T-helper 2 cell treated with Interferon-gamma antibody and Interleukin-4, amounts not matched to agents 100 ng/mL and 5 ng/mL, for 36 hours (primary cell): ENCODE measurements around the gene NDUFAB1. TPM values are rescaled to one million over a fixed set of nuclear protein-coding genes. Genes with fewer than 3 reads are reported as not detected.
"Not testable (repeated sequence)": the region's sequence is repeated elsewhere in the genome, so short reads cannot be mapped to it uniquely, and the experiment has no call there.

Source experiments
- intact Hi-C: fragments of 100-400 bp; cut with micrococcal nuclease; formaldehyde crosslinking; loops from one replicate; pipeline ENCODE4 v1.15.1; 2023
- total RNA-seq: library from RNA; stranded (reverse); gene quantifications from 2 replicates; pipeline ENCODE4 v1.2.3, GENCODE V29; 2022

NDUFAB1 gene
- total RNA-seq, 1 donor from 2014 or later, result 97.6 TPM

GRCh38 chr16:23556881-23557778 is 39.0 kb downstream of the NDUFAB1 start, which contains the start of the genes EARS2 and UBFD1:
EARS2 (minus strand) TSS chr16:23557350; CDS start chr16:23557343, 7 bp downstream.
UBFD1 (plus strand) TSS chr16:23557727; CDS start chr16:23557743, 16 bp downstream.
- intact Hi-C loops, result loop anchor here (1.0 to 2.0 kb wide), 6 partner anchors 39 to 121 kb away; partner anchors contain the start of genes COG7, DCTN5, GGA2 and NDUFAB1

DNA sequence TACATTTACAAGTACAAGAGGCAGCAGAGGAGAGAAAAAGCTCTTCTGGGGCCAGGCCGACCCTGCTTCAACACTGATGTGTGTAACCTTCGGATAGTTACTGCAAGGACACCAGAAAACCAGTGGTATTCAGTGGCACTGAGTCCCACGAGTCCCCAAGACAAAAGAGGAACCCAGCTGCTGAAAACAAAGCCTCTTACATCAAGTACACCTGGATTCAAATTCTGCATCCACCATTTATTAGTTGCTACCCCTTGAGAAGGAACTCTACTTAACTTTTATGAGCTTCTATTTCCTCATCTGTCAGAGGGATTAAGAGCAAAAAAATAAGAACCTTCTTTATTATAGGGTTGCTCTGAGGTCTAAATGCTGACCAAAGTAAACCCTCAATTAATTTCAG is 41.6 kb downstream of the NDUFAB1 start:
- intact Hi-C loops, result no loop called here

DNA sequence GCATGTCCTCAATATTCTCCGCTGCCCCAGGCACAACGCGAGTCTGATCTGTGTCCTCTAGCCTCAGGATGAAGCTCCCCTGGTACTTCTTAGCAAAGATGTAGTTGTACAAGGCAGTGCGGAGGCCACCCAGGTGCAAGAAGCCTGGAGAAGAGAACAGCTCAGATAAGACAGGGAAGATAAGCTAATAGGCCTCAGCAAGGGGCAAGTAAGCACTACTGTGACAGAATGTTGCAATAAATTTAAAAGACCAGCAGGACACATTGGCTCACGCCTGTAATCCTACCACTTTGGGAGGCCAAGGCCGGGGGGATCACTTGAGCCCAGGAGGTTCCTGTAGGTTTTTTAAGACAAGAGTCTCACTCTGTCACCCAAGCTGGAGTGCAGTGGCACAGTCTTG is 44.0 kb downstream of the NDUFAB1 start:
- intact Hi-C loops, result no loop called here

GRCh38 chr16:23549938-23550337 is 46.2 kb downstream of the NDUFAB1 start:
- intact Hi-C loops, result no loop called here

DNA sequence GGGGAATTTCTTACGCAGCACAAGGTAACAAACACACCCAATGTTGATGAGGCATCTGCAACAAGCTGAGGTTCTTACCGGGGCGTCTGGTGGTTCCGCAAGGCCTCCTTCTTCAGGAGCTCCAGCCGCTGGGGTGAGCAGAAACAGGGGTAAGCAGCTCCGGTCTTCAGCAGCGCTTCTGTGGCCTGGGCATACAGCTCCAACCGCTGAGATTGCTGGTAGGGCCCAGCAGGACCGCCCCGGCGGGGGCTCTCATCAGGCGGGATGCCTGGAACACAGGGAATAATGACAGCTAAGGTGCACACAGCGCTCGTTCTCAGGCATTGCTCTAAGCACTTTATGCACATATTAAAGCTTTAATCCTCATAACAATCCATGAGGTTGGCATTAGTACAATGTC is 51.7 kb downstream of the NDUFAB1 start:
- intact Hi-C loops, result no loop called here

GRCh38 chr16:23540817-23541178 is 55.3 kb downstream of the NDUFAB1 start:
- intact Hi-C loops, result not testable (repeated sequence)

DNA sequence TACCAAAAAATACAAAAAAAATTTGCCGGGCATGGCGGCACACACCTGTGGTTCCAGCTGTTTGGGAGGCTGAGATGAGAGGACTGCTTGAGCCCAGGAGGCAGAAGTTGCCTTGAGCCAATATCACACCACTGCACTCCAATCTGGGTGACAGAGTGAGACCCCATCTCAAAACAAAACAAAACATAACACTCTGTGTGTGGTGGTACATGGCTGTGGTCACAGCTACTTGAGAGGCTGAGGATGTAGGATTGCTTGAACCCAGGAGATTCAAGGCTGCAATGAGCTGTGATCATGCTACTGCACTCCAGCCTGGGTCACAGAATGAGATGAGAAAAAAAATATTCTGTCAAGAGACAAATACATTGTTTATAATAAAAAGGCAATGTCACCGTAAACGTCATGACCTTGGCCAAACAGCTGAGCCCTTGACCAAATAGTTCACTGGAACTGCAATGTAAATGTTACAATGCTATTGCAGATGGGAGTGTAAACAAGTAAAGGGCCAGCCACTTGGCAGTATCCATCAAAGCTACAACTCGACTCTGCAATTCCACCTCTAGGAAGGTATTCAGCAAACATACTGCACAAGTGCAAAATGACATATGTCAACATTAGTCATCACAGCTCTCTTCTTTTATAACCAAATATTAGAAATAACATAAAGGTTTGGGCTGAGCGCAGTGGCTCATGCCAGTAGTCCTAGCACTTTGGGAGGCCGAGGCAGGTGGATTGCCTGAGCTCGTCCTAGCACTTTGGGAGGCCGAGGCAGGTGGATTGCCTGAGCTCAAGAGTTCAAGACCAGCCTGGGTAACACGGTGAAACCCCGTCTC is 55.9 kb downstream of the NDUFAB1 start:
- intact Hi-C loops, result no loop called here

DNA sequence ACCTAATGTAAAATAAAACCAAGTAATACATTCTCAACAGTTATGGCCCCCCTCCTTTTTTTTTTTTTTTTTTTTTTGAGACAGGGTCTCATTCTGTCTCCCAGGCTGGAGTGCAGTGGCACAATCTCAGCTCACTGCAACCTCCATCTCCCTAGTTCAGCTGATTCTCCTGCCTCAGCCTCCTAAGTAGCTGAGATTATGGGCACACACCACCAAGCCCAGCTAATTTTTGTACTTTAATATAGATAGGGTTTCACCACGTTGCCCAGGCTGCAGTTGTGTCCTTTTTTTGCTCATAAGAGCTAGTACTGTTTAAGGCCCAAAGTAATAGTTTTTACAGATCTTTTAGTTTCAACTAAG is 57.2 kb downstream of the NDUFAB1 start:
- intact Hi-C loops, result no loop called here

- intact Hi-C loops, result no loop called here
Measured at GRCh38 chr16:23537390-23537789, 58.7 kb downstream of the NDUFAB1 start.

DNA sequence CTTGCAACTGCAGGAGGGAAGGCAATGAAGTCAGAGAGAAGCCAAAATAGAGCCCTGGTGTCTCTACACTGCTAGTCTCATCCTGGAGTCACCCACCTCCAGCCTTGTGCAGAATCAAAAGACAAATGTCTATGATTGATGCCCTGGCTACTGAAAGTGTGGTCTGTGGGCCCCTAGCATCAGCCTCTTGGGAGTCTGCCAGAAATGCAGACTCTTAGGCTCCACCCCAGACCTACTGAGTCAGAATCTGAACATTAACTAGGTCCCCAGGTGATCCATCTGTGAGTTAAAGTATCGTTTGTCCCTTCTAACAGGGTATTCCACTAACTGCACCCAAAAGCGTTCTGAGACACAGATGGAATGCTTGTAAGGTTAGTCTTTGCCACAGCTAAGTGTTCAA is 60.2 kb downstream of the NDUFAB1 start:
- intact Hi-C loops, result no loop called here

- intact Hi-C loops, result no loop called here
Measured at GRCh38 chr16:23534868-23535860, 61.0 kb downstream of the NDUFAB1 start.

- intact Hi-C loops, result no loop called here
Measured at GRCh38 chr16:23532448-23532847, 63.7 kb downstream of the NDUFAB1 start.

Other genes starting within 250 kb of the NDUFAB1 start
- 19.3 and 20.0 TPM in 2 replicates for gene COG7, start 143.1 kb downstream of the NDUFAB1 start, total RNA-seq
- 124 and 126 TPM in 2 replicates for gene GGA2, start 85.8 kb downstream of the NDUFAB1 start, total RNA-seq
- 19.8 and 21.5 TPM in 2 replicates for gene EARS2, start 39.0 kb downstream of the NDUFAB1 start, total RNA-seq
- gene UBFD1, start 38.6 kb downstream of the NDUFAB1 start, total RNA-seq, result 42.7 and 45.4 TPM in 2 replicates
- 21.7 and 23.0 TPM in 2 replicates for gene PALB2, start 45.0 kb upstream of the NDUFAB1 start, total RNA-seq
- gene DCTN5, start 45.1 kb upstream of the NDUFAB1 start, total RNA-seq, result 99.9 and 103 TPM in 2 replicates
- 88.1 and 91.8 TPM in 2 replicates for gene PLK1, start 82.6 kb upstream of the NDUFAB1 start, total RNA-seq
- not detected in 2 replicates for gene ERN2, start 116.9 kb upstream of the NDUFAB1 start, total RNA-seq
- gene CHP2, start 158.7 kb upstream of the NDUFAB1 start, total RNA-seq, result not detected in 2 replicates
- gene PRKCB, start 239.7 kb upstream of the NDUFAB1 start, total RNA-seq, result 71.8 and 71.9 TPM in 2 replicates